HL-60 (cell line): ENCODE results near the gene AGBL3.

Experiments used
- CTCF ChIP-seq: IDR thresholded peaks from one replicate; pipeline ENCODE4 v1.5.1; 2011; ENCODE audit warnings: low read length, control low read depth, inconsistent platforms; ENCODE audit not compliant: insufficient read depth
- GABPA ChIP-seq: IDR thresholded peaks from 2 replicates; pipeline ENCODE4 v1.6.1; 2012; ENCODE audit warnings: low read depth
- POLR2AphosphoS5 ChIP-seq: IDR thresholded peaks from 2 replicates; pipeline ENCODE4 v1.6.1; 2012; ENCODE audit warnings: low read depth
- REST ChIP-seq: IDR thresholded peaks from 2 replicates; pipeline ENCODE4 v1.6.1; 2012; ENCODE audit warnings: low read depth; ENCODE audit not compliant: insufficient replicate concordance
- SPI1 ChIP-seq: IDR thresholded peaks from 2 replicates; pipeline ENCODE4 v1.6.1; 2012; ENCODE audit warnings: low read depth, mild to moderate bottlenecking, borderline replicate concordance

- no peak for TF ChIP-seq CTCF
- TF ChIP-seq GABPA: no peak
- no peak for TF ChIP-seq POLR2AphosphoS5
- TF ChIP-seq REST: no peak
- TF ChIP-seq SPI1: no peak
Observed at GRCh38 chr7:135023622-135024021, 37.3 kb downstream of the AGBL3 start.
